Endothelial cell of umbilical vein (primary cell): ENCODE data around the gene GALNT12.

Source experiments
- CTCF ChIP-seq, 2 donors: IDR thresholded peaks; 1 replicate in 1 of 2; 2 replicates in 1 of 2; pipeline ENCODE4 v1.5.1; 2011; ENCODE audit warnings: low read length in 2 of 2, mild to moderate bottlenecking in 2 of 2, moderate library complexity in 2 of 2, control low read depth in 1 of 2, inconsistent platforms in 1 of 2, low read depth in 1 of 2; ENCODE audit not compliant: insufficient read depth in 1 of 2; ENCODE audit errors: extremely low read depth in 1 of 2
- EZH2 ChIP-seq: IDR thresholded peaks from 2 replicates; pipeline ENCODE4 v1.6.1; 2012; ENCODE audit warnings: borderline replicate concordance, low read depth, mild to moderate bottlenecking, moderate library complexity, low read length, inconsistent platforms; ENCODE audit not compliant: severe bottlenecking
- FOS ChIP-seq: IDR thresholded peaks from 2 replicates; pipeline ENCODE4 v1.6.1; 2011; ENCODE audit warnings: mild to moderate bottlenecking, low read length, moderate library complexity, borderline replicate concordance; ENCODE audit not compliant: insufficient read depth
- GATA2 ChIP-seq: IDR thresholded peaks from 2 replicates; pipeline ENCODE4 v1.7.0; 2011; ENCODE audit warnings: low read depth, mild to moderate bottlenecking, moderate library complexity, mixed read lengths, low read length; ENCODE audit not compliant: insufficient read length, insufficient read depth
- JUN ChIP-seq: IDR thresholded peaks from 2 replicates; pipeline ENCODE4 v1.6.1; 2011; ENCODE audit warnings: borderline replicate concordance, low read depth; ENCODE audit not compliant: insufficient read length, insufficient read depth
- MYC ChIP-seq: IDR thresholded peaks from one replicate; pipeline ENCODE4 v1.6.1; 2011; ENCODE audit warnings: mild to moderate bottlenecking, low read depth, low read length
- POLR2A ChIP-seq: IDR thresholded peaks from 2 replicates; pipeline ENCODE4 v1.6.1; 2012; ENCODE audit warnings: low read depth, mild to moderate bottlenecking, control low read depth, low read length
- POLR2AphosphoS5 ChIP-seq: IDR thresholded peaks from 2 replicates; pipeline ENCODE4 v1.6.1; 2012; ENCODE audit warnings: low read depth, mild to moderate bottlenecking, control low read depth, low read length, moderate library complexity; ENCODE audit not compliant: insufficient read depth

GRCh38 chr9:98809311-98810101 lies 2.0 kb downstream of the GALNT12 start:
- no peak for TF ChIP-seq CTCF (IDR thresholded peaks at IDR 0.05; ENCODE audit: extremely low read depth in 1 of 2, insufficient read depth in 1 of 2, low read depth in 1 of 2, low read length in 2 of 2)
- no peak for TF ChIP-seq POLR2A
- TF ChIP-seq EZH2, result no peak
- TF ChIP-seq POLR2AphosphoS5, result no peak
- no peak for TF ChIP-seq MYC
- no peak for TF ChIP-seq JUN
- no peak for TF ChIP-seq FOS
- no peak for TF ChIP-seq GATA2
